ENCODE measurements around the gene TTC9B.
"Not testable (repeated sequence)": the region's sequence is repeated elsewhere in the genome, so short reads cannot be mapped to it uniquely, and the experiment has no call there.

TTC9B gene

GRCh38 chr19:40174092-40174491, 44.1 kb downstream of the TTC9B start:
- TF ChIP-seq CTCF (conservative IDR thresholded peaks at IDR 0.05; ENCODE audit: control insufficient read depth, insufficient read depth, low read depth, low read length): no peak
- no peak overlapping the region for H3K4me3 ChIP-seq (ENCODE audit: control insufficient read depth, low read depth, low read length)
- DNase-seq (ENCODE audit: low read depth): no peak

- H3K4me3 ChIP-seq (ENCODE audit: control insufficient read depth, low read depth, low read length); DNase-seq (ENCODE audit: low read depth): not testable (repeated sequence)
Measured at GRCh38 chr19:40171293-40171692, 46.9 kb downstream of the TTC9B start.

GRCh38 chr19:40170303-40170989, 47.7 kb downstream of the TTC9B start:
- not testable (repeated sequence) for DNase-seq (ENCODE audit: low read depth); H3K4me3 ChIP-seq (ENCODE audit: control insufficient read depth, low read depth, low read length)

GRCh38 chr19:40169482-40170302, 48.5 kb downstream of the TTC9B start:
- DNase-seq (ENCODE audit: low read depth); H3K4me3 ChIP-seq (ENCODE audit: control insufficient read depth, low read depth, low read length): not testable (repeated sequence)

Data from fibroblast of mammary gland (primary cell).